Pancreas (tissue), 10 donors: ENCODE results near the gene TSBP1. TPM values are rescaled to one million over a fixed set of nuclear protein-coding genes. Genes with fewer than 3 reads are reported as not detected.

Source experiments
- ATAC-seq, 4 donors: fragments of 200-7000 bp; cut with Tn5 transposase; one replicate each; pipeline versions ENCODE4 v1.8.0 to v1.9.1; 2020; ENCODE audit warnings: mild to moderate bottlenecking in 4 of 4, moderate library complexity in 4 of 4
- DNase-seq, 6 donors: peaks; one replicate each; pipeline ENCODE4 v3.0.0-alpha.2; 2020
- FAIRE-seq: peaks from 2 replicates; lab custom pipeline; 2012; peaks lifted over from hg19 to GRCh38; lab: Jason Lieb, UNC
- H3K27ac ChIP-seq, 4 donors: fragments of 200-600 bp; sonication (generic); 1 replicate in 3 of 4; 2 replicates in 1 of 4; pipeline versions ENCODE4 v1.5.0 to v1.8.0; 2020
- H3K27me3 ChIP-seq, 4 donors: fragments of 200-600 bp; one replicate each; pipeline ENCODE4 v1.8.0; 2021
- H3K36me3 ChIP-seq, 3 donors: fragments of 200-600 bp; sonication (generic) in 1 of 3; one replicate each; pipeline versions ENCODE4 v1.5.0 to v1.8.0; 2020 to 2021
- H3K4me1 ChIP-seq, 3 donors: fragments of 200-600 bp; one replicate each; pipeline ENCODE4 v1.8.0; 2021
- H3K4me3 ChIP-seq, 4 donors: fragments of 200-600 bp; sonication (generic) in 2 of 4; one replicate each; pipeline versions ENCODE4 v1.5.0 to v1.8.0; 2020 to 2021
- H3K9me3 ChIP-seq, 4 donors: fragments of 200-600 bp; one replicate each; pipeline ENCODE4 v1.8.0; 2021
- CTCF ChIP-seq, 4 donors: fragments of 200-600 bp; sonication (generic) in 3 of 4; IDR thresholded peaks; one replicate each; pipeline versions ENCODE4 v1.5.0 to v1.8.0; 2021; ENCODE audit warnings: antibody characterized with exemption in 4 of 4
- WGBS, 2 donors: extraction: QIAGEN DNeasy Blood & Tissue Kit; methylation state at CpG; one replicate each; pipeline ENCODE4 v1.1.7; 2013; 5-methylcytosine and 5-hydroxymethylcytosine counted together
- intact Hi-C, 3 donors: fragments of 100-400 bp; cut with DNase I; formaldehyde crosslinking; loops; one replicate each; pipeline versions ENCODE4 v1.11.1 to v1.14.2; 2022
- polyA plus RNA-seq, 2 donors: library from polyadenylated mRNA; stranded (reverse); fragments of 200-250 nt; gene quantifications; one replicate each; pipeline ENCODE4 v1.2.3, GENCODE V29; 2013
- total RNA-seq, 6 donors: library from RNA; stranded (reverse); fragmentation: NEBNext Ultra II Directional in 4 of 6; extraction: Animal tissue kit (Norgen Biotek cat#: 25700) in 4 of 6; gene quantifications; one replicate each; pipeline versions ENCODE4 v1.2.1 to v1.2.4, GENCODE V29; 2021 to 2023
- donor health status: healthy with polysubstance abuse.
- donor health status: DM: no; HTN: no; CAD: no; lungs with moderate emphysema.
- donor health status: DM: no; HTN: no; CAD: no.
- donor health status: control.
- donor health status: control.
- donor health status: Bipolar disorder and iron deficiency.
- donor health status: DM: yes; HTN: yes; CAD: no.
- donor health status: DM: no; HTN: no; CAD: no.
- donor health status: DM: no; HTN: no; CAD: no.
- donor health status: DM: yes; HTN: yes; CAD: no.

The TSBP1 gene
- total and polyA plus RNA-seq, 8 donors, result not detected

- FAIRE-seq (no peak), ATAC-seq (peak in 3 of 4 donors; percentile 69 to 84 (median 76)), DNase-seq (no peak)
- no peak for TF ChIP-seq CTCF (IDR thresholded peaks at IDR 0.05)
- no peaks in the 10 kb centered on the region for H3K36me3 ChIP-seq
- H3K9me3 ChIP-seq, result no peaks in the 10 kb centered on the region
- no peak overlapping the region for H3K4me3 ChIP-seq
- no peak overlapping the region for H3K27ac ChIP-seq
- no peaks in the 10 kb centered on the region for H3K4me1 ChIP-seq
- H3K27me3 ChIP-seq, result peaks cover 0 to 6% (median 2%) of the 10 kb centered on the region in 4 donors
- WGBS, 2 donors, result 44 to 55% methylated on average over 7 of the region's 7 CpGs
- intact Hi-C loops, result loop anchor here in 1 of 3 donors (10.0 kb wide), 1 partner anchor 149 kb away; no protein-coding TSS in a partner anchor
Observed at GRCh38 chr6:32393665-32394420, 22.1 kb upstream of the TSBP1 start.

GRCh38 chr6:32391505-32391904, 19.8 kb upstream of the TSBP1 start:
- DNase-seq, result no peak
- Histone ChIP-seq H3K27ac (no peak overlapping the region), H3K36me3 (no peaks in the 10 kb centered on the region), H3K4me3 (no peak overlapping the region), H3K9me3 (no peaks in the 10 kb centered on the region), H3K27me3 (peaks cover 0 to 6% (median 2%) of the 10 kb centered on the region in 4 donors), H3K4me1 (no peaks in the 10 kb centered on the region)
- ATAC-seq, result no peak
- 87 to 88% methylated on average over 6 of the region's 6 CpGs for WGBS, 2 donors
- TF ChIP-seq CTCF (IDR thresholded peaks at IDR 0.05), result no peak
- FAIRE-seq, result no peak
- intact Hi-C loops, result loop anchor here in 1 of 3 donors (10.0 kb wide), 1 partner anchor 147 kb away; no protein-coding TSS in a partner anchor

GRCh38 chr6:32387589-32388340, 16.1 kb upstream of the TSBP1 start:
- WGBS, 2 donors, result 35 to 38% methylated on average over 6 of the region's 6 CpGs
- H3K4me1 ChIP-seq, result no peaks in the 10 kb centered on the region
- intact Hi-C loops, result no loop called here
- no peaks in the 10 kb centered on the region for H3K9me3 ChIP-seq
- ATAC-seq (no peak), FAIRE-seq (no peak), DNase-seq (no peak)
- no peak overlapping the region for H3K27ac ChIP-seq
- no peak for TF ChIP-seq CTCF (IDR thresholded peaks at IDR 0.05)
- H3K4me3 ChIP-seq, result no peak overlapping the region
- no peaks in the 10 kb centered on the region for H3K36me3 ChIP-seq
- peaks cover 0 to 6% (median 2%) of the 10 kb centered on the region in 4 donors for H3K27me3 ChIP-seq

GRCh38 chr6:32386040-32386439, 14.3 kb upstream of the TSBP1 start:
- FAIRE-seq, result no peak
- no peaks in the 10 kb centered on the region for H3K36me3 ChIP-seq
- no peak overlapping the region for H3K4me3 ChIP-seq
- H3K9me3 ChIP-seq, result no peaks in the 10 kb centered on the region
- no peak for TF ChIP-seq CTCF (IDR thresholded peaks at IDR 0.05)
- H3K27me3 ChIP-seq, result no peaks in the 10 kb centered on the region
- intact Hi-C loops, result no loop called here
- 86 to 97% methylated on average over 1 of the region's 1 CpG for WGBS, 2 donors
- DNase-seq, result no peak
- H3K27ac ChIP-seq, result no peak overlapping the region
- ATAC-seq, result no peak
- H3K4me1 ChIP-seq, result no peaks in the 10 kb centered on the region
